Endothelial cell of umbilical vein (primary cell): ENCODE results near the gene ZRANB1. TPM values are rescaled to one million over a fixed set of nuclear protein-coding genes. Genes with fewer than 3 reads are reported as not detected.

Experiments used
- BruUV-seq: library from RNA; stranded (reverse); fragments of 400-500 nt; replicated peaks from 2 replicates; lab custom pipeline; 2021; lab: Mats Ljungman, UMichigan
- CTCF ChIA-PET: fragments of 300-600, 350-600 bp; sonication (Branson Sonifier 250); formaldehyde crosslinking; loops from one replicate; lab custom pipeline; 2021; ENCODE audit warnings: antibody characterized with exemption, inconsistent platforms; lab: Charles Lee
- POLR2A ChIA-PET: fragments of 300-600, 350-600 bp; sonication (Branson Sonifier 250); formaldehyde crosslinking; loops from one replicate; lab custom pipeline; 2021; ENCODE audit warnings: antibody characterized with exemption, inconsistent platforms; lab: Charles Lee
- DNase-seq: peaks from one replicate; pipeline ENCODE4 v3.0.0-alpha.2; 2011; ENCODE audit warnings: low read depth, low spot score
- FAIRE-seq: peaks from 2 replicates; lab custom pipeline; 2011; peaks lifted over from hg19 to GRCh38; lab: Jason Lieb, UNC
- H2AFZ ChIP-seq: 2 replicates; pipeline ENCODE4 v1.6.0; 2012; ENCODE audit warnings: low read depth, low read length, control low read depth, inconsistent platforms
- H3K27ac ChIP-seq: 2 replicates; pipeline ENCODE4 v1.5.1; 2011; ENCODE audit warnings: low read depth, mild to moderate bottlenecking, control low read depth, low read length, moderate library complexity; ENCODE audit not compliant: insufficient read depth
- H3K27me3 ChIP-seq, 2 experiments: 2 replicates each; pipeline versions ENCODE4 v1.6.0 to v1.6.1; 2011; ENCODE audit warnings: low read length in 2 of 2, mixed read lengths in 1 of 2; ENCODE audit not compliant: control insufficient read depth in 2 of 2, insufficient read depth in 2 of 2
- H3K36me3 ChIP-seq, 2 experiments: 2 replicates in 1 of 2; 3 replicates in 1 of 2; pipeline ENCODE4 v1.5.1; 2011; ENCODE audit warnings: low read length in 2 of 2, mild to moderate bottlenecking in 1 of 2, moderate library complexity in 1 of 2; ENCODE audit not compliant: control insufficient read depth in 2 of 2, insufficient read depth in 2 of 2; ENCODE audit errors: extremely low read depth in 1 of 2
- H3K4me1 ChIP-seq: 3 replicates; pipeline ENCODE4 v1.5.1; 2011; ENCODE audit warnings: mild to moderate bottlenecking, low read length; ENCODE audit not compliant: control insufficient read depth, insufficient read depth; ENCODE audit errors: extremely low read depth
- H3K4me2 ChIP-seq: 2 replicates; pipeline ENCODE4 v1.6.1; 2011; ENCODE audit warnings: low read length, control low read depth, mixed read lengths; ENCODE audit not compliant: insufficient read depth
- H3K4me3 ChIP-seq, 3 experiments: fragments of 200-600 bp in 1 of 3; sonication (generic), shearing (Covaris generic) in 1 of 3; replicated peaks in 1 of 3; 2 replicates each; pipeline ENCODE4 v1.5.1; 2011 to 2016; ENCODE audit warnings: control low read depth in 3 of 3, low read length in 3 of 3, mild to moderate bottlenecking in 2 of 3, inconsistent platforms in 1 of 3, low read depth in 1 of 3, moderate library complexity in 1 of 3; ENCODE audit not compliant: insufficient read depth in 1 of 3
- H3K79me2 ChIP-seq: 2 replicates; pipeline ENCODE4 v1.6.0; 2012; ENCODE audit warnings: low read length, inconsistent platforms; ENCODE audit not compliant: control insufficient read depth, insufficient read depth
- H3K9ac ChIP-seq: replicated peaks from 2 replicates; pipeline ENCODE3; 2011; ENCODE audit warnings: low read length, control low read depth; ENCODE audit not compliant: insufficient read depth; ENCODE audit errors: extremely low read depth
- H3K9me1 ChIP-seq: replicated peaks from 3 replicates; pipeline ENCODE4 v1.6.0; 2011; ENCODE audit warnings: mild to moderate bottlenecking, low read length; ENCODE audit not compliant: control insufficient read depth, insufficient read depth; ENCODE audit errors: extremely low read depth
- H3K9me3 ChIP-seq: replicated peaks from 2 replicates; pipeline ENCODE4 v1.5.1; 2012; ENCODE audit warnings: low read length, inconsistent platforms; ENCODE audit not compliant: control insufficient read depth, insufficient read depth
- H4K20me1 ChIP-seq: replicated peaks from 2 replicates; pipeline ENCODE3; 2011; ENCODE audit warnings: mild to moderate bottlenecking, low read length; ENCODE audit not compliant: control insufficient read depth, insufficient read depth; ENCODE audit errors: extremely low read depth
- CTCF ChIP-seq, 2 donors: IDR thresholded peaks; 1 replicate in 1 of 2; 2 replicates in 1 of 2; pipeline ENCODE4 v1.5.1; 2011; ENCODE audit warnings: low read length in 2 of 2, mild to moderate bottlenecking in 2 of 2, moderate library complexity in 2 of 2, control low read depth in 1 of 2, inconsistent platforms in 1 of 2, low read depth in 1 of 2; ENCODE audit not compliant: insufficient read depth in 1 of 2; ENCODE audit errors: extremely low read depth in 1 of 2
- EZH2 ChIP-seq: IDR thresholded peaks from 2 replicates; pipeline ENCODE4 v1.6.1; 2012; ENCODE audit warnings: borderline replicate concordance, low read depth, mild to moderate bottlenecking, moderate library complexity, low read length, inconsistent platforms; ENCODE audit not compliant: severe bottlenecking
- FOS ChIP-seq: IDR thresholded peaks from 2 replicates; pipeline ENCODE4 v1.6.1; 2011; ENCODE audit warnings: mild to moderate bottlenecking, low read length, moderate library complexity, borderline replicate concordance; ENCODE audit not compliant: insufficient read depth
- GATA2 ChIP-seq: IDR thresholded peaks from 2 replicates; pipeline ENCODE4 v1.7.0; 2011; ENCODE audit warnings: low read depth, mild to moderate bottlenecking, moderate library complexity, mixed read lengths, low read length; ENCODE audit not compliant: insufficient read length, insufficient read depth
- MAX ChIP-seq: IDR thresholded peaks from 2 replicates; pipeline ENCODE4 v1.6.1; 2011; ENCODE audit not compliant: insufficient read depth, insufficient read length
- MYC ChIP-seq: IDR thresholded peaks from one replicate; pipeline ENCODE4 v1.6.1; 2011; ENCODE audit warnings: mild to moderate bottlenecking, low read depth, low read length
- POLR2A ChIP-seq: IDR thresholded peaks from 2 replicates; pipeline ENCODE4 v1.6.1; 2012; ENCODE audit warnings: low read depth, mild to moderate bottlenecking, control low read depth, low read length
- POLR2AphosphoS5 ChIP-seq: IDR thresholded peaks from 2 replicates; pipeline ENCODE4 v1.6.1; 2012; ENCODE audit warnings: low read depth, mild to moderate bottlenecking, control low read depth, low read length, moderate library complexity; ENCODE audit not compliant: insufficient read depth
- dilution Hi-C: fragments of 300-500 bp; cut with MboI; formaldehyde crosslinking; loops from one replicate; pipeline ENCODE4 v1.15.0; 2019; ENCODE audit warnings: low sequenced_read_pairs; ENCODE audit not compliant: extremely low pct_ligation_motif_present
- intact Hi-C: fragments of 100-400 bp; cut with micrococcal nuclease; formaldehyde crosslinking; loops from one replicate; pipeline ENCODE4 v1.10.0; 2022
- polyA plus RNA-seq, 4 experiments: library from polyadenylated mRNA; depleted of rRNA in 3 of 4; stranded (reverse) in 3 of 4; unstranded in 1 of 4; fragments of >200 nt; gene quantifications; 2 replicates each; pipeline versions ENCODE4 v1.2.1 to v1.2.3, GENCODE V29; 2011 to 2012; ENCODE audit warnings: missing spikeins in 1 of 4
- total RNA-seq: library from RNA; stranded (reverse); gene quantifications from 2 replicates; pipeline ENCODE4 v1.2.3, GENCODE V29; 2021

ZRANB1 gene
- total and polyA plus RNA-seq, 2 donors (not counting 3 experiments of a cell fraction or from before 2014, with no cell fraction given), result 6.2 to 17.7 TPM

DNA sequence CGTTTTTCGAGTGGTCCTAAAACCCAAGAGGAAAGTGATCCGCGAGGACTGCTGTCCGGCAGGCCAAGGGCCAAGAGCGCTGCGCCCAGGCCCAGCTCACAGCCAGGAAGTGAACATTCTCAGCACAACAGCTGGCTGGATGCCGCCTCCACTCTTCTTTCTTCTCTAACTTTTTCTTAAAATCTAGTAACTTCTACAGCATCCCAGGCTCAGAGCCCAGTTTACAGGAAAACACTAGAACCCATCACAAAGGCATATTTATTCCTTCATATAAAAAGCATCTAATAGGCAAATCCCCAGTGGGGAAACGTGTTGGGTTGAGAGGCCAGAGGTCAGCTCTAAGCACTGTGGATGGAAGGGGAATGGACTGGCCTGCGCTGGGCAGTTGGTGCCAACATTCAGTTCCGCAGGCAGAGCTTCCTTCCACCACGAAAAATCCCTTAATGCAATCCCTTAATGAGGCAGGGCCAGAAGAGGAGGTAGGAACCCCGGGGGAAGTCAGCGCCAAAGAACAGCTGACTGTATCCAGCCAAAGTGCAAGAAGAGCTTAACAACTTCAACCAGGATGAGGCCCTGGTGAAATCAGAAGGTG lies 74.8 kb downstream of the ZRANB1 start:
- TF ChIP-seq POLR2A (no peak), GATA2 (no peak), FOS (no peak), EZH2 (no peak), POLR2AphosphoS5 (no peak)
- Histone ChIP-seq H3K79me2 (peaks cover 78% of the 10 kb centered on the region), H3K9ac (no peak overlapping the region), H2AFZ (no peak overlapping the region), H3K9me3 (no peaks in the 10 kb centered on the region), H3K27ac (no peak overlapping the region), H3K27me3 (no peaks in the 10 kb centered on the region), H3K4me3 (no peak overlapping the region), H3K36me3 (peaks cover 3 to 38% of the 10 kb centered on the region in 2 experiments), H3K9me1 (no peaks in the 10 kb centered on the region), H3K4me1 (no peaks in the 10 kb centered on the region), H4K20me1 (no peaks in the 10 kb centered on the region), H3K4me2 (no peak overlapping the region)
- CTCF ChIA-PET, result interaction anchor here (1.2 to 1.3 kb wide), 3 partner anchors 31 to 56 kb away, joined by 5 read pairs; no protein-coding TSS in a partner anchor
- BruUV-seq, result no TSS peak
- no peak for DNase-seq
- intact Hi-C loops (no loop called here), dilution Hi-C loops (no loop called here)
- no peak for FAIRE-seq
- POLR2A ChIA-PET, result no interaction called here

GRCh38 chr10:125017547-125018298 lies 75.8 kb downstream of the ZRANB1 start:
- H3K9me3 ChIP-seq, result no peaks in the 10 kb centered on the region
- no peak overlapping the region for H3K4me3 ChIP-seq
- FAIRE-seq (no peak), DNase-seq (no peak)
- no peaks in the 10 kb centered on the region for H3K4me1 ChIP-seq
- peaks cover 3 to 38% of the 10 kb centered on the region in 2 experiments for H3K36me3 ChIP-seq
- H3K9me1 ChIP-seq, result no peaks in the 10 kb centered on the region
- ChIA-PET POLR2A (no interaction called here), CTCF (interaction anchor here (1.2 to 1.3 kb wide), 3 partner anchors 30 to 55 kb away, joined by 5 read pairs; no protein-coding TSS in a partner anchor)
- H3K4me2 ChIP-seq, result no peak overlapping the region
- no peaks in the 10 kb centered on the region for H4K20me1 ChIP-seq
- H2AFZ ChIP-seq, result no peak overlapping the region
- H3K9ac ChIP-seq, result no peak overlapping the region
- dilution Hi-C loops (no loop called here), intact Hi-C loops (no loop called here)
- H3K27me3 ChIP-seq, result no peaks in the 10 kb centered on the region
- TF ChIP-seq POLR2AphosphoS5, result no peak
- TF ChIP-seq MYC, result no peak
- TF ChIP-seq CTCF (IDR thresholded peaks at IDR 0.05; ENCODE audit: extremely low read depth in 1 of 2, insufficient read depth in 1 of 2, low read depth in 1 of 2, low read length in 2 of 2), result no peak
- no peak for TF ChIP-seq POLR2A
- TF ChIP-seq MAX, result no peak
- TF ChIP-seq FOS, result no peak
- no peak for TF ChIP-seq GATA2
- TF ChIP-seq EZH2, result no peak
- H3K27ac ChIP-seq, result no peak overlapping the region
- BruUV-seq, result no TSS peak
- peaks cover 81% of the 10 kb centered on the region for H3K79me2 ChIP-seq
